Measurements from ENCODE around the gene GYPE.
"Not testable (repeated sequence)": the region's sequence is repeated elsewhere in the genome, so short reads cannot be mapped to it uniquely, and the experiment has no call there.

Gene GYPE

DNA sequence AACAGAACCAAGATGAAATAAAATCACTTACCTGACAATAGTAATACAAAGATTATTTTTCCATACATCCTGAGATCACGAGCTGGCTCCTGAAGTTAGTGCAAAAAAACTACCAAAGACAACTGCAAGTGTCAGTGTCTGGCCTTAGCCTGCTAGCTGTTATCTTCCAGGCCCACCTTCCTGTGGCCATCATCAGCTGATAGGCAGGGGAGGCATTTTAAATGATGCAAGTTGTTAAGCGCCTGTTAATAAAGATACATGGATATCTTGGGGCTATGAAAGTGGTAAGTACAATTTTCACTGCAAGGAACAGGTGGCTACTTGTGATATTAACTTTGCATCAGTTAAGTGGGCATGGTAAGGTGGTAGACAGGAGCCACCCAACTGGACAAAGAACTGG lies at the start of gene GYPE:
TSS of gene GYPE (minus strand) at position 120 of the 400 bp plus-strand sequence. CDS start at position 68, 52 bp downstream.
- DNase-seq: not testable (repeated sequence)

DNA sequence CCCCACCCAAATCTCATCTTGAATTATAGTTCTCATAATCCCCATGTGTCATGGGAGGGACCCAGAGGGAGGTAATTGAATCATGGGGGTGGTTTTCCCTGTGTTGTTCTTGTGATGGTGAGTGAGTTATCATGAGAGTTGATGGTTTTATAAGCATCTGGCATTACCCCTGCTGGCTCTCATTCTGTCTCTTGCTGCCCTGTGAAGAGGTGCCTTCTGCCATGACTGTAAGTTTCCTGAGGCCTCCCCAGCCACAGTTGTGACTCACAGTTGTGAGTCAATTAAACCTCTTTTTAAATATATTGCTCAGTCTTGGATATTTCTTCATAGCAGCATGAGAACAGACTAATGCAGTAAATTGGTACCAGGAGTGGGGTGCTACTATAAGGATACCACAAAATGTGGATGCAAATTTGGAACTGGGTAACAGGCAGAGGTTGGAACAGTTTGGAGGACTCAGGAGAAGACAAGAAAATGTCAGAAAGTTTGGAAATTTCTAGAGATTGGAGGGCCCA lies 46.2 kb upstream of the GYPE start:
- DNase-seq: not testable (repeated sequence)

DNA sequence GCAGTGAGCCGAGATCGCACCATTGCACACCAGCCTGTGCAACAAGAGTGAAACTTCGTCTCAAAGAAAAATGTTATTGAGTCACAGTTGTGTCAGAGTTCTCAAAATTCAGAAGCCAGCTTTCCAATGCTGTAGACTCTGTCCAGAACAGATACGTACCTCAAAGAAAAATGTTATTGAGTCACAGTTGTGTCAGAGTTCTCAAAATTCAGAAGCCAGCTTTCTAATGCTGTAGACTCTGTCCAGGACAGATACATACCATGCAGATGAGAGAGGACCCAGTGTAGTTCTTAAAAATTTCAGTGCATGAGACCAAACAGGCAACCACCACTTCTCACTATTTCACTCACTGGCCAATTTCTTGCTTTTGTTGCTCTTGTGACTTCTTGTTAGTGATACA lies 45.6 kb upstream of the GYPE start:
- DNase-seq: not testable (repeated sequence)

DNA sequence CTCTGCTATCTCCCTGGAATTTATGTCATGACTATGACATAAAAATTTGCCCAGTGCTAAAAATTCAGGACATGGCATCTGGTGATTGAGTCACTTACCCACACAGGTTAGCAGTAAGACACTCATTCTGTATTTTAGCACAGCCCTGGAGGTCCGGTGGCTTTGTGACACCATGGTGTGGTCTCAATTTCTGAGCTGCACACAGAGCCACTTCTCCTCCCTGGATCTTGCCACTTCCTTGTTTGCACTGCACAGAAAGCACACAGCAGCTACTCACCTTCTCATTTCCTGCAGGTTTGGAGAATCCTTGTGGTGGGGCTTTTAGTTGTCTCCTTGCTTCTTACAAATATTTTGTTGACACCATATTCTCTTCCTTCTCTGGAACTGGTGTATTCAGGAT lies 44.8 kb upstream of the GYPE start:
- DNase-seq: not testable (repeated sequence)

DNA sequence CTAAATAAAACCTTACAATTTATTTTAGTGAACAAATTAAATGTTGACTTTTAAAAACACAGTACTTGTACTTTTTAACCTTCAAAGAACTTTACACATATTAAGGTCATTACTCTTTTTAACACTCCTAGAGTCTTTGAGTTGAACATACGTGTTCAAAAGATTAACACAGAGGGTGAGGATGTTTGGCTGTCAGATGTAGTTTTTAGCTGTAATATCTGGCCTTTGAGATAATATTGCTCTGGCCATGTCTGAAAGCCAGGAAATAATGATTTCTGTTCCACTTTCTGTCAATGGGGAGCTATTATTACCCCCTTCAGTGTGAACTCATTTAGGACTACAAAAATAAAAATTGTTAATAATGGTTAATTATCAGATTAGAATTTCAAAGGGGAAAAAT lies 42.1 kb upstream of the GYPE start:
- DNase-seq: not testable (repeated sequence)

DNA sequence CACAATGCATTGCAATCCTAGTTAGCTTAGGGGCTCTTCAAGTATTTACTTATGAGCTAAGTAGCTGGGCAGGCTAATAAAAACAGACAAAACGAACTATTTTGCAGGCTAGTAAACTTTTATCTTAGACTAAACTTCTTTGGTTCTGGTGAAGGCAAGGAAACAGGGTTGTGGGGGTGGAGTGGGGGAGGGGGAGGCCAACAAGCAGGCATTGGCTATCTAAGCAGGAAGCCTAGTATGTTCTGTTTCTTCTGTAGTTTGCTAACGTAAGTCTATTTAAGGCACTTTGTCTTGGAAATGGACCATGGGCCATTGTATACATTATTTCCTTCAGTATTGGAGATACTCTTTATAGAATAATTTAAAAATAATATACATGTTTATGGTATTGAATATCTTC lies 35.3 kb upstream of the GYPE start:
- DNase-seq: not testable (repeated sequence)

DNA sequence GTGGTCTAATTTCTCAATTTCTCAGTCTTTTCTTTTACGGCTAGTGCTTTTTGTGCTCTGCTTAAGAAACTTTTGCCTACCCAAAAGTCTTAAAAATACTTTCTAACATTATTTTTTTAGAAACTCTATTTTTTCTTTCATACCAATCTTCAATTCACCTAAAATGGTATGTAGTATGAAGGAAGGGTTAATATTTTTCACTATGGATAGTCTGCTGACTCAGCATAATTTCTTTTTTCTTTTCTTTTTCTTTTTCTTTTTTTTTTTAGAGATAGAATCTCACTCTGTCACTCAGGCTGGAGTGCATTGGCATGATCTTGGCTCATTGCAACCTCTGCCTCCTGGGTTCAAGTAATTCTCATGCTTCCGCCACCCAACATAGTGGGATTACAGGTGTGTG lies 34.2 kb upstream of the GYPE start:
- DNase-seq: no peak

DNA sequence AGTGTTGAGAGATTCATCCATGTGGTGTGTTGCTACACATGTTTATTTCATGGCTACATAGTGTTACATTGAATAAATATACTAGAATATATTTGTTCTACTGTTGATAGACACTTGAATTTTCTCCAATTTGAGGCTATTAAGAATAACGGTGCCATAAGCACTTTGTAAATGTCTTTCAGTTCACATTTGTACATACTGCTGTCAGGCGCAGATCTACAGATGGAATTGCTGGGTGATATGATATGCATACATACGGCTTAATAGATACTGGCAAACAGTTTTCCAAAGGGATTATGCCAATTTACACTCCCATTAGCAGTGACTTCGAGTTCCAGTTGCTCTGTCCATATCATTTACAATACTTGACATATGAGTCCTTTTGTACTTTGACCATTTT lies 33.5 kb upstream of the GYPE start:
- DNase-seq: not testable (repeated sequence)

DNA sequence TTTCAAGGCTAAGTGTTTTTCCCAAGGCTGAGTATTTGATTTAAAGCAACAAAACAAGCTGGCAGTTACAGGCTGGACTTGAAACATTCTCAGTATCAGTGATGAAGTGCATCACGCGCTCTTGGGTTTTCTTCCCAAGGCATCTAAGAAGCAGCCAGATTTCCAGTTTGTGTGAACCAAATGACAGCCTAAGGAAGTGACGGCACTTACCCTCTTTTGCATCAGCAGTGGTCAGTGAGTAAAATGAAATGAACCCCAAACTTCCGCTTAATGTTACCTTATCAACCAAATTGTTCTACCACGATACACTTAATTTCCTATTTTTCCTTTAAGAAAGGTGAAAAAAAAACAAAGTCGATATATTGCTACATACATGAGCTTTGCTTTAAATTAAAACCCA lies 15.8 kb upstream of the GYPE start:
- DNase-seq: no peak

DNA sequence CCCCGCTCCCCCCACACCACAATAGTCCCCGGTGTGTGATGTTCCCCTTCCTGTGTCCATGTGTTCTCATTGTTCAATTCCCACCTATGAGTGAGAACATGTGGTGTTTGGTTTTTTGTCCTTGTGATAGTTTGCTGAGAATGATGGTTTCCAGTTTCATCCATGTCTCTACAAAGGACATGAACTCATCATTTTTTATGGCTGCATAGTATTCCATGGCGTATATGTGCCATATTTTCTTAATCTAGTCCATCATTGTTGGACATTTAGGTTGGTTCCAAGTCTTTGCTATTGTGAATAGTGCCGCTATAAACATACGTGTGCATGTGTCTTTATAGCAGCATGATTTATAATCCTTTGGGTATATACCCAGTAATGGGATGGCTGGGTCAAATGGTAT lies 11.1 kb upstream of the GYPE start:
- DNase-seq: not testable (repeated sequence)

DNA sequence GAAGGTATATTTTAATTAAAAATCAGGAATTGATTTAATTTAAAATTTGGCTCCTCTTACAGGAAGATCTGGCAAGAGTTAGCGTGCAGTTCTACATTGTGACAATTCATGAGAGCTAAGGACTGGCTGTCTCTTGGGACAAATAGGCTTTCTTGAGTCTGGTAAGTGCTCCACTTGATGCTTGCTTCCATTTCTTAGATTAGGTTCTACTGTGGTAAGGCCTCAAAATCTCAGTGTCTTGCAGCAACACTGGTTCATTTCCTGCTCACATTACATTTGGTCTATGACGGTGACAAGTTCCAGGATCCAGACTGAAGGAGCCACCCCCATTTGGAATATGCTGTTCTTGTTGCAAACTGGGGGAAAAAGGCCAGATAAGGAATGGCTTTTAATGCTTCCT lies 7.1 kb upstream of the GYPE start:
- not testable (repeated sequence) for DNase-seq

DNA sequence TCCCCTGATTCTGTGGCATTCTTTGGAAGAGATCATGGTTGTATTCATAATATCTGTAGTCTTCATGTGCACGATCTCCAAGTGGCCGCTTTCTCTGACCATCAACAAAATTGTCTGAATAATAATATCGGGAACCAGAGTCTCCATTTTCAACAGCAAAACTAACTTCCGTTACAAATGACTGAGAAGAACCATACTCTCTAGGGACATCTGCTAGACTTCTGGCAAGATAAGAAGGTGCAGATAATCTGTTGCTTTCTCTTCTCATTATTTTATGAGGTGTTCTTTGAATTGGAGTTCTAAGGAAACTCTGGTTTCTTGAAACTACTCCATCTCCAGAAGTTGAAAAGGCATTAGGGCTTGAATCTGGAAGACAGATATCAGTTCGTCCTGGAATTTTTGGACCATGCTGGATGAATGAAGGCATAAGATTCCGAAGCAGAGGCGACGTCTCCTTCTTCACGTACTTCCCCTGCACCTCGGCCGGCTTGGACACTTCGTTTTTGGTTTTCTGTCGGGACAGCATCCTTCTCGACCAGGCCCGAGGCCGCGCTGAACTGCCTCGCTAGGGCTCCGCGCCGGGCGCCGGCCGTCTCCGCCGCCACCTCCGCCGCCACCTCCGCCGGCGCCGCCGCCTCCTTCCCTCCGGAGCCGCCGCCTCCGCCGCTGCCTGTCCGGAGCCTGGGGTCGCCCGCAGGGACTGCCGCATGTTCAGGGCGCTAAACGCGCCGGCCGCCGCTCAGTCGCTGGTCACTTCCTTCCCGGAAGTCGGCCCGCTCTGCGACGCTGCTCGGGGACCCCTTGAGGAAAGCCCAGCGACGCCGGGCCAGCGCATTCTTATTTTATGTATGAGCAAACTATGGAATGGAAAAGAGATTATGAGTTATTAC lies 6.4 kb upstream of the GYPE start:
- peak; percentile 31 for DNase-seq

DNA sequence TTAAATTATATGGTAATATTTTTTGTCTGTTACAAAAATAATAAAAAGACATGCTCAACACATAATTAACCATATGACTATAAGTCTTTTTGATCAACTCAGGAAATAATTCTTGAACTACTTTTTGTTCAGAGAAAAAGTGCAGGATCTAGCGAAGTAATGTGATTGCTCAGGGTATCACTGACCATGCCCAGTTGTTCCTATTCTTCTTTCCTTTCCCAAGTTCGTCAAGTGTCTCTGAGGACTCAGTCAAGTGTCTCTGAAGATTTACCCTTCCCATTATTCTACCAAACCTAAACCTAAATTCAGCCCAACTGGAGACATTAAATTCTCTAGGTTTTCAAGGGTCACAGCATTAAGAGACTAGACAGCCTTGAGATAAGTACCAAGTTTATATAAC lies 5.5 kb upstream of the GYPE start:
- DNase-seq: not testable (repeated sequence)

DNA sequence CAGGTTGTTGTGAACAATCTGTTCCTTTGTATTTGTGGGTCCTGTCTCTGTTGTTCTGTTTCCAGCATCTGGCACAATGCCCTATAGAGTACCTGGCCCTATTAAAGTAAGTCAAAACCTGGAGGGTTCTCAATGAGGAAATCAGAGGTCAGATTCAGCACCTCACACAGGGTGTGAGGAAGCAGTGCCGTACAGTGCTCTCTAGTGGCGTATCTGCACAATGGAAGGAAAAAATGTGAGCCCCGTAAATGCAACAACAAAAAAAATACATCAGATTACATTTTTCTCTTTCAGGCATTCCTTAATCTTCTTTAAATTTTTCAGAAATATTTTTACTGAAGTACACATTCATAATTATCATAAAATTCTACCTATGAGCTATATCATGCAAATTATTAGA lies 2.5 kb upstream of the GYPE start:
- peak; percentile 14 for DNase-seq

DNA sequence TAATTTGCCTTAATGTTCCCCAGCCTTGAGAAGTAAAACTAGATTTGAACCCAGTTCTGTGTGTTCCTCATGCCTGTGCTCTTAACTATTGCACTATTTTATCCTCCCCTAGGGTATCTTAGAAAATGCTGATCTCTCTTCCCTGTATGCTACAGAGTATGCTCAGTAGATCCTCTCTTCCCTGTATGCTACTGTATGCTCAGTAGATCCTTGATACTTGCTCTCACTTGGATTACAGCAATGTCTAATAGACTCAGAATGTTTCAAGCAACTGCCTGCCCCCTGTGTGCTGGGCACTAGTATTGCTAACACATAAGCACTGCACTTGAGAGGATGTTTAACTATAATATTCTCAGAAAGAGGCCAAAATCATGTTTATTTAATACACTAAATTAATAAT lies 928 bp downstream of the GYPE start:
- not testable (repeated sequence) for DNase-seq

DNA sequence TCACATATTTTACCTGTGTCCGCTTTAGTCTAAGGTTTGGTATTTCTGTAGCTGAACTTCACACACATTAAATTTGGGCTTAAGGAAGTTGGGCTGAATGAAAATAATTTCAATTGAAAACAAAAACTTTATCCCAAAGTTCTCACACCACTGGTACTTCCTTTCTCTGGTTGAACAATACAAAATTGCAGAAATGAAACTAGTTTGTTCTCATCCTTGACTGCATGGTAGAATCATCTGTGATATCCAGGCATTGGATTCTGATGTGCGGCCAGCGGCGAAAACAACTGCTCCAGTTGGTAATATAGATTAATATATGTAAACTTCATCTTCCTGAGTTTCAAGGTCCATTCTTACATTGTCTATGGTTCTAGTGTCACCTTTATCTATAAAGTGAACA lies 15.0 kb downstream of the GYPE start:
- not testable (repeated sequence) for DNase-seq

DNA sequence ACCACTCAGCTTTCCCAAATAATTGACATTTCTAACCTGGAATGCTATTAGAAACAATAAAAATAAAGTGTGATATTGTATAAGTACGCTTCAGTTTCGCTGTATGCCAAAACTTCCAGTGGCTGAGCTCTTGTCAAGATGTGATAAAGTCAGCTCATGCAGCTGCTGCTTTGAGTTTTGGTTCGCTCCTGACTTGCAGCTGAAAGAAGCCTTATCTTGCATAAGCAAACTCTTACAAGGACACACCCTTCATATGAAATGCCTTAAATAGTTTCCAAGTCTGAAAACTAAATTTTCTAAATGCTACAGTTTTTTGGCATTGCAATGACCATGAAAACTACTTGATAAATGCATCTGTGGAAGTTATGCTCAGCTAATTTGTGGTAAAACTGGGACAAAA lies 17.2 kb downstream of the GYPE start:
- DNase-seq: not testable (repeated sequence)

DNA sequence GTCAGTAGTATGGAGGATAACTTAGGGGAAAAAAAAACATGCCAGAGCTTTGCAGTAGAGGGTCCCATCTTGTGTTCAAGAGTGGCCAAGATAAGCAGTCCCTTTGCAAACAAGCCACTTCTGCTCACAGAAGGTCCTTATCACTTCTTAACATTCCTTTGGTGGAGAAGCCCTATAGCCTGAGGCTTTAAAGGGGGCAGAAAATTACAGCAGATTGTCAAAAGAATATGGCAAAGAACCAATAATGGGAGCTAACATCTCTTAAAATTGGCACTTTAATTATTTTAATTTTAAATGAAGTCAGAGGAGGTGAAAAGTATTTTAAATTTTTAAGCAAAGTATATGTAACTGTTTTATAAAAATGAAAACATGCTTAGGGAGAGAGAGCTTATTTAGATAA lies 20.4 kb downstream of the GYPE start:
- DNase-seq: not testable (repeated sequence)

DNA sequence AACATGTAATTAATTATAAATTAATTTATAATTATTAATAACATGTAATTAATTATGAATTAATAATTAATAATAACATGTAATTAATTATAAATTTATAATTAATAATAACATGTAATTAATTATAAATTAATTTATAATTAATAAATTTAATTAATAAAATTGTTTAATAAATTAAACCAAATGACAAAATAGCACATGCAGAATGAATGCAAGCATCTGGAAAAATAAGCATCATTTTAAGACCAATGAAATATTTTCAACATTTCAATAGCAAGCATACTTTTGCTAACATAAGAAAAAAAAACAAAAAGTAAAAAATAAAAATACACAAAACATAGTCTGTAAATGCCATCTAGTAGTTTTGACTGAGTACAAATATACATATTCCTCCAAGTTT lies 21.8 kb downstream of the GYPE start:
- no peak for DNase-seq

DNA sequence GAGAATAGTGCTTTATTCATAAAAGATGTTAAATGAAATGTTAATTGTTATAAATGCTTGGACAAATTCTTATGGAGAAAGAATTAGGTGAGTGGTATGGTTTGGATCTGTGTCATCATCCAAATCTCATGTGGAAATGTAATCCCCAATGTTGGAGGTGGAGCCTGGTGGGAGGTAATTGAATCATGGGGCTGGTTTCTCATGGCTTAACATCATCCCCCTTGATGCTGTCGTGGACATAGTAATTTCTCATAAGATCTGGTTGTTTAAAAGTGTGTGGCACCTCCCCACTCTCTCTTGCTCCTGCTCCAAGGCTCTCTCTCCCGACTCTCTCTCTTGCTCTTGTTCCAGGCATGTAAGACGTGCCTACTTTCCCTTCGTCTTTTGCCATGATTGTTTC lies 22.5 kb downstream of the GYPE start:
- DNase-seq: no peak

DNA sequence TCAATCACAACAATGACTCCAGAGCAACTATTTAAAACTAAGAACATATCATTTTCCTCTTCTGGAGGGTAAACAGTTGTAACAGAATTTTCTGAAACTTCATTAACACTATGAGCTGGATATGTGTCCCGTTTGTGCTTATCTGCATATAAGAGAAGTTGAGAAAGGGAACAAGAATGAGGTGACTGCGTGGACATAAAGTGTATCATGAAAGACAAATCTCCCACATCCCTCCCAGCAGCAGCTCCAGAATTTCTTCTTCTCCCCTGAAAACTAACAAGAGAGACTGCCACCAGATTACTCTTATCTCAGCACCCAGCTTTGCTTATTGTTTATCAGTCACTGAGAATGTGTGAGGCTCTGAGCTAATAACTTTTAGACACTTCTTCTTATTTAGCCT lies 25.8 kb downstream of the GYPE start:
- not testable (repeated sequence) for DNase-seq

DNA sequence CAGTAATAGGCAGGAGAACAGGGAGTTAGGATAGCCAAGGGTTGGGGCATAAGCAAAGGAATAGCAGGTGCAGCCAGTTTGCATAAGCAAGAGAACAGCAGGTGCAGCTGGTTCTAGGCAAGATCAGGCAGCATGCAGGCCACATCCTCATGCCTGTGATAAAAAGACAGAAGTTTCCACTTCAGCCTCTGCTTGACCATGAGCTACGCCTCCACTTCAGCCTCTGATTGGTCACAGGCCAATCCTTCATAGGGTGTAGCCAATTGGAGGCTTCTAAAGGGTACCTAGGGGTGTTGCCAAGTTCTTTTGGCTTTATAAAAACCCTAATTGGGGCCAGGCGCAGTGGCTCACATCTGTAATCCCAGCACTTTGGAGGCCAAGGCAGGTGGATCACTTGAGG lies 30.0 kb downstream of the GYPE start:
- not testable (repeated sequence) for DNase-seq

DNA sequence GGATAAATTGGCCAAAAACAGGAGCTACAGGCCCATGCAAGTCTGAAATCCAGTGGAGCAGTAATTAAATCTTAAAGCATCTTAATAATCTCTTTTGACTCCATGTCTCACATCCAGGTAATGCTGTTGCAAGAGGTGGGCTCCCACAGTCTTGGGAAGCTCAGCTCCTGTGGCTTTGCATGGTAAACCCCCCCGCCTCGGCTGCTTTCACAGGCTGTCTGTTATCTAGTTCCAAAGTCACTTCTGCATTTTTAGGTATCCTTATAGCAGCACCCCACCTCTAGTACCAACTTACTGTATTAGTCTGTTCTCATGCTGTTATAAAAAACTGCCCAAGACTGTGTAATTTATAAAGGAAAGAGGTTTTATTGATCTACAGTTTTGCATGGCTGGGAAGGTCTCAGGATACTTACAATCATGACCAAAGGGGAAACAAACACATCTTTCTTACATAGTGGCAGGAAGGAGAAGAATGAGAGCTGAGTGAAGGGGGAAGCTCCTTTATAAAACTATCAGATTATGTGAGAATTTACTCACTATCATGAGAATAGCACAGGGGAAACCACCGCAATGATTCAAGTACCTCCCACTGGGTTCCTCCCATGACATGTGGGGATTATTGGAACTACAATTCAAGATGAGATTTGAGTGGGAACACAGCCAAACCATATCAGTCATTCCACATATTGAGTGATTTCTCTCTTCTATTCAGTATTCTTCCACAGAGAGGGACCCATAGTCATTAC lies 34.7 kb downstream of the GYPE start:
- not testable (repeated sequence) for DNase-seq

DNA sequence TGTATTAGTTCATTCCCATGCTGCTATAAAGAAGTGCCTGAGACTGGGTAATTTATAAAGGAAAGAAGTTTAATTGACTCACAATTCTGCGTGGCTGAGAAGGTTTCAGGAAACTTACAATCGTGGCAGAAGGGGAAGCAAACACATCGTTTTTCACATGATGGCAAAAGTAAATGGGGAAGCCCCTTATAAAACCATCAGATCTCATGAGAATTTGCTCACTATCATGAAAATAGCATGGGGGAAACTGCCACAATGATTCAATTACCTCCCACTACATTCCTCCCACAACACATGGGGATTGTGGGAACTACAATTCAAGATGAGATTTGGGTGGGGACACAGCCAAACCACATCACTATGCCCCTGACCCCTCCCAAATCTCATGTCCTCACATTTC lies 35.4 kb downstream of the GYPE start:
- DNase-seq: not testable (repeated sequence)

Measured in activated CD4-positive, alpha-beta T cell treated with anti-CD3 and anti-CD28 coated beads, Interleukin-10, Interleukin-2, amounts not matched to agents 100 ng/mL and 50 ng/mL, durations not matched to agents 16 hours and 8 hours (primary cell).